Colonic mucosa (tissue), 4 donors: Measurements from ENCODE around the gene RALGPS2. TPM values are rescaled to one million over a fixed set of nuclear protein-coding genes. Genes with fewer than 3 reads are reported as not detected.

Source experiments
- DNase-seq: peaks from one replicate; pipeline ENCODE4 v3.0.0-alpha.2; 2020
- H3K27ac ChIP-seq: fragments of 200-600 bp; one replicate; pipeline ENCODE4 v1.8.0; 2021
- H3K27me3 ChIP-seq: fragments of 200-600 bp; one replicate; pipeline ENCODE4 v1.8.0; 2021
- H3K36me3 ChIP-seq: fragments of 200-600 bp; one replicate; pipeline ENCODE4 v1.8.0; 2021
- H3K4me1 ChIP-seq: fragments of 200-600 bp; one replicate; pipeline ENCODE4 v1.8.0; 2021; ENCODE audit warnings: mild to moderate bottlenecking
- H3K4me3 ChIP-seq: fragments of 200-600 bp; one replicate; pipeline ENCODE4 v1.8.0; 2021
- H3K9ac ChIP-seq, 2 donors: one replicate each; pipeline ENCODE4 v1.7.0; 2013; ENCODE audit warnings: control low read depth in 2 of 2, low read depth in 2 of 2, low read length in 2 of 2
- H3K9me3 ChIP-seq: fragments of 200-600 bp; one replicate; pipeline ENCODE4 v1.8.0; 2021
- intact Hi-C: fragments of 100-400 bp; cut with DNase I; formaldehyde crosslinking; loops from one replicate; pipeline ENCODE4 v1.14.1; 2022
- microRNA-seq: library from miRNA; unstranded; fragments of <30 nt; microRNA quantifications from one replicate; pipeline ENCODE4, GENCODE V29; 2019
- total RNA-seq, 2 donors: library from RNA; stranded (reverse); fragmentation: NEBNext Ultra II Directional in 1 of 2; extraction: Animal tissue kit (Norgen Biotek cat#: 25700) in 1 of 2; gene quantifications; one replicate each; pipeline ENCODE4 v1.2.1, GENCODE V29; 2021
- TF ChIP-seq, protein P1 (sequence below): fragments of 200-600 bp; IDR thresholded peaks from one replicate; pipeline ENCODE4 v1.8.0; 2022; ENCODE audit warnings: antibody characterized with exemption, mild to moderate bottlenecking
- donor health status: healthy.
- donor health status: DM: no; HTN: no; CAD: no.
- donor health status: DM: no; HTN: no; CAD: no.

RALGPS2 gene
- total RNA-seq, 2 donors from 2014 or later = 23.5 to 49.1 TPM

DNA sequence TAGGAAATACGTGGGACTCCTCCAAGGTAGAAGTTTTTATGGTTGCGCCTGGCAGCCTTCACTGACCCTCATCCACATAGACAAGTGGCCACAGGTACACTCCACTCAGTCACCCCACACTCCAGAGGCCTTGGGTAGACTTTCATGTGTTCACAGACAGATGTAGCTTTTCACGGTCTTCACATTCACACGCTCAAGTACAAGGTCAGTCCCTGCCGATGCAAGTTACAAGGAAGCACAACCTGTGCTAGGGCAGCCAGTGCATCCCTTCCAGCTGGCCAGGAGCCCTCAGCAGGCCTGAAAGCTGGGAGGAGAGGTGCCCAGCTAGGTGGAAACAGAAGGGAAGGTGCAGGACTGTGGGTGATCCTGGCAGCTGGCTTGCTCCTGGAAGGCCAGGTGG, 245.1 kb downstream of the RALGPS2 start:
- DNase-seq = no peak
- Histone ChIP-seq H3K4me3 (no peak overlapping the region), H3K4me1 (no peaks in the 10 kb centered on the region), H3K9me3 (no peaks in the 10 kb centered on the region), H3K27ac (no peak overlapping the region), H3K36me3 (no peaks in the 10 kb centered on the region), H3K27me3 (no peaks in the 10 kb centered on the region), H3K9ac (no peak overlapping the region)
- TF ChIP-seq, protein P1, sequence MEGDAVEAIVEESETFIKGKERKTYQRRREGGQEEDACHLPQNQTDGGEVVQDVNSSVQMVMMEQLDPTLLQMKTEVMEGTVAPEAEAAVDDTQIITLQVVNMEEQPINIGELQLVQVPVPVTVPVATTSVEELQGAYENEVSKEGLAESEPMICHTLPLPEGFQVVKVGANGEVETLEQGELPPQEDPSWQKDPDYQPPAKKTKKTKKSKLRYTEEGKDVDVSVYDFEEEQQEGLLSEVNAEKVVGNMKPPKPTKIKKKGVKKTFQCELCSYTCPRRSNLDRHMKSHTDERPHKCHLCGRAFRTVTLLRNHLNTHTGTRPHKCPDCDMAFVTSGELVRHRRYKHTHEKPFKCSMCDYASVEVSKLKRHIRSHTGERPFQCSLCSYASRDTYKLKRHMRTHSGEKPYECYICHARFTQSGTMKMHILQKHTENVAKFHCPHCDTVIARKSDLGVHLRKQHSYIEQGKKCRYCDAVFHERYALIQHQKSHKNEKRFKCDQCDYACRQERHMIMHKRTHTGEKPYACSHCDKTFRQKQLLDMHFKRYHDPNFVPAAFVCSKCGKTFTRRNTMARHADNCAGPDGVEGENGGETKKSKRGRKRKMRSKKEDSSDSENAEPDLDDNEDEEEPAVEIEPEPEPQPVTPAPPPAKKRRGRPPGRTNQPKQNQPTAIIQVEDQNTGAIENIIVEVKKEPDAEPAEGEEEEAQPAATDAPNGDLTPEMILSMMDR = no peak
- intact Hi-C loops = no loop called here

Small RNA genes lying within 50 kb of the gene (microRNA-seq; reads per million reads assigned to microRNA genes)
- gene MIR4424 = not detected

Other genes starting within 250 kb of the RALGPS2 start
- gene CLEC20A, start 228.3 kb upstream of the RALGPS2 start, total RNA-seq = not detected
- not detected for gene TEX35, start 212.1 kb upstream of the RALGPS2 start, total RNA-seq
- 1 to 10 TPM; 2.8 to 5.7 TPM for gene ANGPTL1, start 145.8 kb downstream of the RALGPS2 start, total RNA-seq